ENCODE results near the gene SPTB. TPM values are rescaled to one million over a fixed set of nuclear protein-coding genes. Genes with fewer than 3 reads are reported as not detected.
A peak's percentile ranks its signal among the peaks of the same experiment; 100 is the strongest.

SPTB gene
- total and polyA plus RNA-seq, 10 of the 15 experiments (the other 5 are each of a cell fraction or from before 2014, with no cell fraction given) = under 0.01 to 0.04 (median 0.02) TPM; not detected in 4

DNA sequence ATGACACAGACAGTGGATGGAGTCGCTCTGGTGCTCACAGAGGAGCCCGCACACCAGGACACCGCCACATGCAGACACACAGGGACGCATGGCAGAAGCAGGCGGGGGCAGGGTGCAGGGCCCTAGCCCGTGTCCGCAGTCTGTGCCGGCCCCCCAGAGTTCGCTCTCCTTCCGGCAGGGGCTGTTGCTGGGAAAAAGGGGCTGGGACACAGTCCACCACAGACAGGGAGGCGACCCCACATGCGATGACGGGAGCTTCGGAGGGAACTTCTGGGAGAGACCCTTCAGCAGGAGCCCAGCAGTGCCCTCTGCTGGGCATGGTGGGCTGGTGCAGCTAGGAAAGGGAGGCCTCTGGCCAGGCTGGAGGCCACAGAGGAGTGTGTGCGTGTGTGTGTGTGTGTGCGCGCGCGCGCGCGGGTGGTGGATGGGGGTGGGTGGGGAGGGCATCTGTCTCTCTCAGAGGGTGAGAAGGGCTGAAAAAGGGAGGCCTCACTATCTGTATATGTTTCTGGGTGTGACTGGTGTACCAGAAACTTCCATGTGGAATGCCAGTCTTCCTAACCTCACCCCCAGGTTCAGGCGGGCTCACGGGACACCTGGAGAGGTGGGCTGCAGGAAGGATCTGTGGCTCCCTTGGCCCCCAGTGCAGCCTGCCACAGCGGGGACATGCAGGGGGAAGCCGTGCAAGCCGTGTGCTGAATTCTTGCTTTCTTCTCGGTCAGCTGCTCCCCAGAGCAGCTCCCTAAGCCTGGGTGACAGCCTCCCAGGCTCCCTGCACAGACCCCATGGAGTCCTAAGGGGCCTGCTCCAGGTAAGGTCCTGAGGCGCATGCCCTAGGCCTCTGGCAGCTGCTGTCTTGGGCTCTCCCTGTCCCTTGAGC lies 114.8 kb downstream of the SPTB start (continued):
- TF ChIP-seq, protein P1, sequence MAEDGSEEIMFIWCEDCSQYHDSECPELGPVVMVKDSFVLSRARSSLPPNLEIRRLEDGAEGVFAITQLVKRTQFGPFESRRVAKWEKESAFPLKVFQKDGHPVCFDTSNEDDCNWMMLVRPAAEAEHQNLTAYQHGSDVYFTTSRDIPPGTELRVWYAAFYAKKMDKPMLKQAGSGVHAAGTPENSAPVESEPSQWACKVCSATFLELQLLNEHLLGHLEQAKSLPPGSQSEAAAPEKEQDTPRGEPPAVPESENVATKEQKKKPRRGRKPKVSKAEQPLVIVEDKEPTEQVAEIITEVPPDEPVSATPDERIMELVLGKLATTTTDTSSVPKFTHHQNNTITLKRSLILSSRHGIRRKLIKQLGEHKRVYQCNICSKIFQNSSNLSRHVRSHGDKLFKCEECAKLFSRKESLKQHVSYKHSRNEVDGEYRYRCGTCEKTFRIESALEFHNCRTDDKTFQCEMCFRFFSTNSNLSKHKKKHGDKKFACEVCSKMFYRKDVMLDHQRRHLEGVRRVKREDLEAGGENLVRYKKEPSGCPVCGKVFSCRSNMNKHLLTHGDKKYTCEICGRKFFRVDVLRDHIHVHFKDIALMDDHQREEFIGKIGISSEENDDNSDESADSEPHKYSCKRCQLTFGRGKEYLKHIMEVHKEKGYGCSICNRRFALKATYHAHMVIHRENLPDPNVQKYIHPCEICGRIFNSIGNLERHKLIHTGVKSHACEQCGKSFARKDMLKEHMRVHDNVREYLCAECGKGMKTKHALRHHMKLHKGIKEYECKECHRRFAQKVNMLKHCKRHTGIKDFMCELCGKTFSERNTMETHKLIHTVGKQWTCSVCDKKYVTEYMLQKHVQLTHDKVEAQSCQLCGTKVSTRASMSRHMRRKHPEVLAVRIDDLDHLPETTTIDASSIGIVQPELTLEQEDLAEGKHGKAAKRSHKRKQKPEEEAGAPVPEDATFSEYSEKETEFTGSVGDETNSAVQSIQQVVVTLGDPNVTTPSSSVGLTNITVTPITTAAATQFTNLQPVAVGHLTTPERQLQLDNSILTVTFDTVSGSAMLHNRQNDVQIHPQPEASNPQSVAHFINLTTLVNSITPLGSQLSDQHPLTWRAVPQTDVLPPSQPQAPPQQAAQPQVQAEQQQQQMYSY (CRISPR knock-in tag; IDR thresholded peaks at IDR 0.05) = no peak
- TF ChIP-seq RAD21 (IDR thresholded peaks at IDR 0.05; ENCODE audit: insufficient read depth, low read depth, low read length) (peak; percentile 61), ZNF622 (IDR thresholded peaks at IDR 0.05) (no peak), MYB (IDR thresholded peaks at IDR 0.05; ENCODE audit: borderline replicate concordance, low read depth, low read length) (no peak), SIX5 (IDR thresholded peaks at IDR 0.05; ENCODE audit: low read depth, low read length, severe bottlenecking) (no peak), ZNF217 (IDR thresholded peaks at IDR 0.05) (no peak), CEBPB (IDR thresholded peaks at IDR 0.05; ENCODE audit: borderline replicate concordance in 1 of 2, low read depth in 2 of 2, low read length in 2 of 2) (no peak), SMC3 (IDR thresholded peaks at IDR 0.05; ENCODE audit: borderline replicate concordance, low read length) (peak; percentile 80), CHD4 (IDR thresholded peaks at IDR 0.05) (no peak), MXI1 (IDR thresholded peaks at IDR 0.05; ENCODE audit: low read depth, low read length) (no peak), NBN (IDR thresholded peaks at IDR 0.05) (peak; percentile 31; the same call in 1 of the 2 replicates), LARP7 (IDR thresholded peaks at IDR 0.05) (0 out of 2 replicates have a peak, but pooled peaks have one; percentile 20), DPF2 (IDR thresholded peaks at IDR 0.05) (0 out of 2 replicates have a peak, but pooled peaks have one; percentile 15), NR2C1 (IDR thresholded peaks at IDR 0.05) (no peak), BACH1 (IDR thresholded peaks at IDR 0.05; ENCODE audit: borderline replicate concordance) (no peak), KLF5 (IDR thresholded peaks at IDR 0.05; ENCODE audit: partially characterized antibody) (no peak), IKZF1 (conservative IDR thresholded peaks at IDR 0.05) (peak; percentile 31; the same call in 1 of the 2 replicates), KDM1A (IDR thresholded peaks at IDR 0.05; ENCODE audit: borderline replicate concordance) (no peak), HDAC2 (IDR thresholded peaks at IDR 0.05) (no peak), SUZ12 (IDR thresholded peaks at IDR 0.05; ENCODE audit: unreplicated experiment) (no peak)
- TF ChIP-seq, protein P2, sequence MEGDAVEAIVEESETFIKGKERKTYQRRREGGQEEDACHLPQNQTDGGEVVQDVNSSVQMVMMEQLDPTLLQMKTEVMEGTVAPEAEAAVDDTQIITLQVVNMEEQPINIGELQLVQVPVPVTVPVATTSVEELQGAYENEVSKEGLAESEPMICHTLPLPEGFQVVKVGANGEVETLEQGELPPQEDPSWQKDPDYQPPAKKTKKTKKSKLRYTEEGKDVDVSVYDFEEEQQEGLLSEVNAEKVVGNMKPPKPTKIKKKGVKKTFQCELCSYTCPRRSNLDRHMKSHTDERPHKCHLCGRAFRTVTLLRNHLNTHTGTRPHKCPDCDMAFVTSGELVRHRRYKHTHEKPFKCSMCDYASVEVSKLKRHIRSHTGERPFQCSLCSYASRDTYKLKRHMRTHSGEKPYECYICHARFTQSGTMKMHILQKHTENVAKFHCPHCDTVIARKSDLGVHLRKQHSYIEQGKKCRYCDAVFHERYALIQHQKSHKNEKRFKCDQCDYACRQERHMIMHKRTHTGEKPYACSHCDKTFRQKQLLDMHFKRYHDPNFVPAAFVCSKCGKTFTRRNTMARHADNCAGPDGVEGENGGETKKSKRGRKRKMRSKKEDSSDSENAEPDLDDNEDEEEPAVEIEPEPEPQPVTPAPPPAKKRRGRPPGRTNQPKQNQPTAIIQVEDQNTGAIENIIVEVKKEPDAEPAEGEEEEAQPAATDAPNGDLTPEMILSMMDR (IDR thresholded peaks at IDR 0.05 in 2 of 3, conservative IDR thresholded peaks at IDR 0.05 in 1 of 3; ENCODE audit: control insufficient read depth in 2 of 3, extremely low read depth in 1 of 3, insufficient read depth in 1 of 3, low read depth in 3 of 3, low read length in 3 of 3) = peak; percentile 81 to 96 (median 85)
- TF ChIP-seq, protein P3, sequence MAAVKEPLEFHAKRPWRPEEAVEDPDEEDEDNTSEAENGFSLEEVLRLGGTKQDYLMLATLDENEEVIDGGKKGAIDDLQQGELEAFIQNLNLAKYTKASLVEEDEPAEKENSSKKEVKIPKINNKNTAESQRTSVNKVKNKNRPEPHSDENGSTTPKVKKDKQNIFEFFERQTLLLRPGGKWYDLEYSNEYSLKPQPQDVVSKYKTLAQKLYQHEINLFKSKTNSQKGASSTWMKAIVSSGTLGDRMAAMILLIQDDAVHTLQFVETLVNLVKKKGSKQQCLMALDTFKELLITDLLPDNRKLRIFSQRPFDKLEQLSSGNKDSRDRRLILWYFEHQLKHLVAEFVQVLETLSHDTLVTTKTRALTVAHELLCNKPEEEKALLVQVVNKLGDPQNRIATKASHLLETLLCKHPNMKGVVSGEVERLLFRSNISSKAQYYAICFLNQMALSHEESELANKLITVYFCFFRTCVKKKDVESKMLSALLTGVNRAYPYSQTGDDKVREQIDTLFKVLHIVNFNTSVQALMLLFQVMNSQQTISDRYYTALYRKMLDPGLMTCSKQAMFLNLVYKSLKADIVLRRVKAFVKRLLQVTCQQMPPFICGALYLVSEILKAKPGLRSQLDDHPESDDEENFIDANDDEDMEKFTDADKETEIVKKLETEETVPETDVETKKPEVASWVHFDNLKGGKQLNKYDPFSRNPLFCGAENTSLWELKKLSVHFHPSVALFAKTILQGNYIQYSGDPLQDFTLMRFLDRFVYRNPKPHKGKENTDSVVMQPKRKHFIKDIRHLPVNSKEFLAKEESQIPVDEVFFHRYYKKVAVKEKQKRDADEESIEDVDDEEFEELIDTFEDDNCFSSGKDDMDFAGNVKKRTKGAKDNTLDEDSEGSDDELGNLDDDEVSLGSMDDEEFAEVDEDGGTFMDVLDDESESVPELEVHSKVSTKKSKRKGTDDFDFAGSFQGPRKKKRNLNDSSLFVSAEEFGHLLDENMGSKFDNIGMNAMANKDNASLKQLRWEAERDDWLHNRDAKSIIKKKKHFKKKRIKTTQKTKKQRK (IDR thresholded peaks at IDR 0.05; ENCODE audit: low read depth, low read length) = no peak
